A549 (cell line): ENCODE results near the gene CACNA1G. TPM values are rescaled to one million over a fixed set of nuclear protein-coding genes. Genes with fewer than 3 reads are reported as not detected.
A peak's percentile ranks its signal among the peaks of the same experiment; 100 is the strongest.

Experiments used
- ATAC-seq, 2 experiments: fragments of 200-7000 bp in 1 of 2; fragments of >200 bp in 1 of 2; cut with Nextera tagmentation in 1 of 2; cut with Tn5 transposase in 1 of 2; 3 replicates each; pipeline versions ENCODE4 v1.8.0 to v1.9.1; 2018 to 2020; ENCODE audit warnings: mild to moderate bottlenecking in 1 of 2, moderate library complexity in 1 of 2
- CTCF ChIA-PET: fragments of 300-600 bp; sonication (Branson Sonifier 250); formaldehyde crosslinking; extraction: SDS; loops from one replicate; lab custom pipeline; 2021; ENCODE audit warnings: antibody characterized with exemption, inconsistent platforms; lab: Yijun Ruan, JAX
- POLR2A ChIA-PET: fragments of 350-600 bp; formaldehyde crosslinking; extraction: SDS; loops from one replicate; lab custom pipeline; 2021; ENCODE audit warnings: antibody characterized with exemption, inconsistent platforms; lab: Yijun Ruan, JAX
- DNase-seq, 2 experiments: peaks; one replicate each; pipeline versions ENCODE4 v3.0.0 to v3.0.0-alpha.2; 2011 to 2016; ENCODE audit warnings: low read depth in 1 of 2, low spot score in 1 of 2
- FAIRE-seq: peaks from 2 replicates; lab custom pipeline; 2011; peaks lifted over from hg19 to GRCh38; lab: Jason Lieb, UNC
- H3K27ac ChIP-seq, 2 experiments: fragments of >200 bp; sonication (Bioruptor Twin); formaldehyde crosslinking; 3 replicates each; pipeline ENCODE4 v1.5.1; 2016 to 2017
- H3K4me1 ChIP-seq: fragments of >200 bp; sonication (Bioruptor Twin); formaldehyde crosslinking; 3 replicates; pipeline ENCODE4 v1.6.1; 2016
- H3K4me2 ChIP-seq: fragments of >200 bp; sonication (Bioruptor Twin); formaldehyde crosslinking; 3 replicates; pipeline ENCODE4 v1.6.1; 2016
- H3K4me3 ChIP-seq: fragments of >200 bp; sonication (Bioruptor Twin); formaldehyde crosslinking; 3 replicates; pipeline ENCODE4 v1.5.1; 2016
- H3K9me3 ChIP-seq: fragments of >200 bp; sonication (Bioruptor Twin); formaldehyde crosslinking; 3 replicates; pipeline ENCODE4 v1.6.1; 2016
- CBX8 ChIP-seq: fragments of 200-600 bp; sonication (generic); IDR thresholded peaks from 2 replicates; pipeline ENCODE4 v1.6.1; 2016
- CEBPB ChIP-seq, 2 experiments: fragments of >200 bp in 1 of 2; sonication (Bioruptor Twin) in 1 of 2; formaldehyde crosslinking in 1 of 2; IDR thresholded peaks; 2 replicates each; pipeline ENCODE4 v1.6.1; 2012 to 2016
- CHD2 ChIP-seq: fragments of 150-350 bp; IDR thresholded peaks from 2 replicates; pipeline ENCODE4 v1.6.1; 2014; ENCODE audit warnings: low read length; ENCODE audit not compliant: partially characterized antibody
- CHD4 ChIP-seq: fragments of 200-600 bp; sonication (generic); IDR thresholded peaks from 2 replicates; pipeline ENCODE4 v1.6.1; 2016; ENCODE audit warnings: antibody characterized with exemption, mild to moderate bottlenecking, borderline replicate concordance
- EHF ChIP-seq: fragments of 250-450 bp; sonication (Bioruptor Pico); IDR thresholded peaks from 2 replicates; pipeline ENCODE4 v1.5.0; 2020; ENCODE audit warnings: mild to moderate bottlenecking
- GATA3 ChIP-seq: IDR thresholded peaks from 2 replicates; pipeline ENCODE4 v1.6.1; 2012; ENCODE audit warnings: borderline replicate concordance
- HOXB13 ChIP-seq: fragments of 250-450 bp; sonication (Bioruptor Pico); IDR thresholded peaks from 2 replicates; pipeline ENCODE4 v1.5.0; 2020; ENCODE audit warnings: low read depth, mild to moderate bottlenecking, moderate library complexity
- JUNB ChIP-seq: fragments of >200 bp; sonication (Bioruptor Twin); formaldehyde crosslinking; IDR thresholded peaks from 2 replicates; pipeline ENCODE4 v1.6.1; 2016
- KDM1A ChIP-seq: fragments of 200-600 bp; sonication (generic); IDR thresholded peaks from 2 replicates; pipeline ENCODE4 v1.6.1; 2016; ENCODE audit warnings: low read depth, mild to moderate bottlenecking
- MAFK ChIP-seq: fragments of 450-650 bp; IDR thresholded peaks from 2 replicates; pipeline ENCODE4 v1.6.1; 2014; ENCODE audit not compliant: partially characterized antibody
- NPAS2 ChIP-seq: fragments of 250-450 bp; sonication (Bioruptor Pico); IDR thresholded peaks from 2 replicates; pipeline ENCODE4 v1.8.0; 2022; ENCODE audit warnings: mild to moderate bottlenecking, moderate library complexity, borderline replicate concordance
- NR3C1 ChIP-seq: fragments of >200 bp; sonication (Bioruptor Twin); formaldehyde crosslinking; IDR thresholded peaks from 3 replicates; pipeline ENCODE4 v1.6.1; 2017
- POLR2A ChIP-seq: IDR thresholded peaks from 2 replicates; pipeline ENCODE4 v1.6.1; 2012; ENCODE audit warnings: mild to moderate bottlenecking, low read length
- RARB ChIP-seq: fragments of 250-450 bp; sonication (Bioruptor Pico); IDR thresholded peaks from 2 replicates; pipeline ENCODE4 v1.8.0; 2021; ENCODE audit warnings: mild to moderate bottlenecking, moderate library complexity
- SREBF2 ChIP-seq: fragments of 450-650 bp; IDR thresholded peaks from 2 replicates; pipeline ENCODE4 v1.6.1; 2014; ENCODE audit warnings: mild to moderate bottlenecking, moderate library complexity
- TP53 ChIP-seq: fragments of 250-450 bp; sonication (Bioruptor Pico); IDR thresholded peaks from 2 replicates; pipeline ENCODE4 v1.5.0; 2021; ENCODE audit warnings: mild to moderate bottlenecking, moderate library complexity
- ZFP36 ChIP-seq: fragments of 450-650 bp; IDR thresholded peaks from 2 replicates; pipeline ENCODE4 v1.6.1; 2014; ENCODE audit warnings: borderline replicate concordance; ENCODE audit not compliant: partially characterized antibody
- WGBS: methylation state at CpG from one replicate; pipeline ENCODE4 v1.1.6; 2017; ENCODE audit errors: missing lambda C conversion rate; 5-methylcytosine and 5-hydroxymethylcytosine counted together
- polyA plus RNA-seq, 4 experiments: library from polyadenylated mRNA; depleted of rRNA in 3 of 4; stranded (reverse); fragments of >200 nt; fragmentation: RNase III in 1 of 4; extraction: RNeasy Plus Mini Kit Qiagen cat#74134 plus additional on column Dnase treatment in 1 of 4; gene quantifications; 2 replicates in 3 of 4; 3 replicates in 1 of 4; pipeline ENCODE4 v1.2.3, GENCODE V29; 2011 to 2017
- TF ChIP-seq, protein P1 (sequence below): fragments of >200 bp; sonication (Bioruptor Twin); formaldehyde crosslinking; IDR thresholded peaks from 3 replicates; pipeline ENCODE4 v1.5.1; 2016
- TF ChIP-seq, protein P2 (sequence below): fragments of 250-450 bp; sonication (Bioruptor Pico); IDR thresholded peaks from 2 replicates; pipeline ENCODE4 v1.5.0; 2020; ENCODE audit warnings: low read depth, mild to moderate bottlenecking, moderate library complexity

CACNA1G gene
- polyA plus RNA-seq, 2 of the 4 experiments (the other 2 are of a cell fraction): 4.0 to 8.9 TPM

GRCh38 chr17:50517504-50518383 is 42.8 kb upstream of the CACNA1G start:
- WGBS: 63% methylated on average over 8 of the region's 8 CpGs
- ChIA-PET POLR2A (no interaction called here), CTCF (interaction anchor here (1.1 to 4.4 kb wide), 7 partner anchors 10 to 335 kb away, joined by 3 to 28 read pairs (median 5); no protein-coding TSS in a partner anchor)
- H3K4me2 ChIP-seq: no peak overlapping the region
- no peak overlapping the region for H3K27ac ChIP-seq
- H3K9me3 ChIP-seq: no peaks in the 10 kb centered on the region
- peak; percentile 19; a peak in 3 of 6 replicates for ATAC-seq
- H3K4me1 ChIP-seq: peaks cover 9% of the 10 kb centered on the region; the same call in 1 of the 3 replicates
- H3K4me3 ChIP-seq: no peak overlapping the region
- FAIRE-seq: no peak
- no peak for DNase-seq
- TF ChIP-seq CEBPB (IDR thresholded peaks at IDR 0.05): no peak
- TF ChIP-seq HOXB13: no peak
- TF ChIP-seq EHF (CRISPR knock-in tag): no peak
- no peak for TF ChIP-seq CHD2
- TF ChIP-seq CBX8: no peak
- no peak for TF ChIP-seq GATA3
- no peak for TF ChIP-seq KDM1A
- no peak for TF ChIP-seq NR3C1
- no peak for TF ChIP-seq POLR2A
- no peak for TF ChIP-seq CHD4

GRCh38 chr17:50518384-50519023 is 42.0 kb upstream of the CACNA1G start:
- Histone ChIP-seq H3K9me3 (no peaks in the 10 kb centered on the region), H3K27ac (no peak overlapping the region), H3K4me1 (peaks cover 9% of the 10 kb centered on the region; the same call in 1 of the 3 replicates), H3K4me2 (no peak overlapping the region), H3K4me3 (no peak overlapping the region)
- TF ChIP-seq, protein P1, sequence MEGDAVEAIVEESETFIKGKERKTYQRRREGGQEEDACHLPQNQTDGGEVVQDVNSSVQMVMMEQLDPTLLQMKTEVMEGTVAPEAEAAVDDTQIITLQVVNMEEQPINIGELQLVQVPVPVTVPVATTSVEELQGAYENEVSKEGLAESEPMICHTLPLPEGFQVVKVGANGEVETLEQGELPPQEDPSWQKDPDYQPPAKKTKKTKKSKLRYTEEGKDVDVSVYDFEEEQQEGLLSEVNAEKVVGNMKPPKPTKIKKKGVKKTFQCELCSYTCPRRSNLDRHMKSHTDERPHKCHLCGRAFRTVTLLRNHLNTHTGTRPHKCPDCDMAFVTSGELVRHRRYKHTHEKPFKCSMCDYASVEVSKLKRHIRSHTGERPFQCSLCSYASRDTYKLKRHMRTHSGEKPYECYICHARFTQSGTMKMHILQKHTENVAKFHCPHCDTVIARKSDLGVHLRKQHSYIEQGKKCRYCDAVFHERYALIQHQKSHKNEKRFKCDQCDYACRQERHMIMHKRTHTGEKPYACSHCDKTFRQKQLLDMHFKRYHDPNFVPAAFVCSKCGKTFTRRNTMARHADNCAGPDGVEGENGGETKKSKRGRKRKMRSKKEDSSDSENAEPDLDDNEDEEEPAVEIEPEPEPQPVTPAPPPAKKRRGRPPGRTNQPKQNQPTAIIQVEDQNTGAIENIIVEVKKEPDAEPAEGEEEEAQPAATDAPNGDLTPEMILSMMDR: no peak
- no peak for TF ChIP-seq JUNB
- TF ChIP-seq TP53: no peak
- TF ChIP-seq ZFP36: no peak
- TF ChIP-seq SREBF2: no peak
- no peak for TF ChIP-seq MAFK
- no peak for TF ChIP-seq NPAS2 (CRISPR knock-in tag)
- no peak for TF ChIP-seq CHD2
- no peak for TF ChIP-seq NR3C1
- TF ChIP-seq RARB (CRISPR knock-in tag): no peak
- no peak for TF ChIP-seq GATA3
- no peak for TF ChIP-seq POLR2A
- TF ChIP-seq, protein P2, sequence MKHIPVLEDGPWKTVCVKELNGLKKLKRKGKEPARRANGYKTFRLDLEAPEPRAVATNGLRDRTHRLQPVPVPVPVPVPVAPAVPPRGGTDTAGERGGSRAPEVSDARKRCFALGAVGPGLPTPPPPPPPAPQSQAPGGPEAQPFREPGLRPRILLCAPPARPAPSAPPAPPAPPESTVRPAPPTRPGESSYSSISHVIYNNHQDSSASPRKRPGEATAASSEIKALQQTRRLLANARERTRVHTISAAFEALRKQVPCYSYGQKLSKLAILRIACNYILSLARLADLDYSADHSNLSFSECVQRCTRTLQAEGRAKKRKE (CRISPR knock-in tag): no peak
- FAIRE-seq (no peak), ATAC-seq (0 out of 6 replicates have a peak, but pooled peaks of 1 of the 2 experiments have one; percentile 12), DNase-seq (no peak)
- ChIA-PET POLR2A (no interaction called here), CTCF (interaction anchor here (0.6 to 4.4 kb wide), 9 partner anchors 9 to 278 kb away, joined by 3 to 28 read pairs (median 5); no protein-coding TSS in a partner anchor)
- 87% methylated on average over 13 of the region's 13 CpGs for WGBS
